Epithelial cell of esophagus (primary cell): Measurements from ENCODE around the gene EGFLAM.

Experiments used
- DNase-seq: peaks from one replicate; pipeline ENCODE4 v3.0.0; 2010; ENCODE audit warnings: low read depth
- H3K4me3 ChIP-seq: 2 replicates; pipeline ENCODE4 v1.5.1; 2011; ENCODE audit warnings: mild to moderate bottlenecking, low read length, control low read depth
- CTCF ChIP-seq: IDR thresholded peaks from 2 replicates; pipeline ENCODE4 v1.5.1; 2011; ENCODE audit warnings: low read depth, mild to moderate bottlenecking, low read length, control low read depth, inconsistent platforms; ENCODE audit not compliant: insufficient read depth; ENCODE audit errors: missing control alignments

The EGFLAM gene

DNA sequence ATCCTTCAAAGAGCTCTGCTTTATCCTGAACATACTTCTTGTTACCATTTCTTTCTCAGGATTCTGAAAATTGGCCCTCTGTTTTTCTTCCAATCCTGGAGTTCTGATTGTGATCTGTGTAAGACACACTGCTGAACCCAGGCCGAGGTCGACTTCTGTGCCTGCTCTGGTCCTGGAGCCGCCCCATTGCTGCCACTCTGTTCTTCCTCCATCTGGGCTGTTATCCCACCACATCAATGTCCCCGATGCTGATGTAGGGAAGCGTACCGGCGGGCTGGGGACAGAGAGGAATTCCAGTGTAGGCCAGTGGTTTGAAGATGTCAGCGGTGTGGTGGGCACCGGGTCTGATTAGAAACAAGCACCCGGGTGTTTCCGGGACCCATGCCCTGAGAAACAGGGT is 195.6 kb downstream of the EGFLAM start:
- H3K4me3 ChIP-seq, result no peak overlapping the region
- TF ChIP-seq CTCF, result no peak
- DNase-seq, result no peak

DNA sequence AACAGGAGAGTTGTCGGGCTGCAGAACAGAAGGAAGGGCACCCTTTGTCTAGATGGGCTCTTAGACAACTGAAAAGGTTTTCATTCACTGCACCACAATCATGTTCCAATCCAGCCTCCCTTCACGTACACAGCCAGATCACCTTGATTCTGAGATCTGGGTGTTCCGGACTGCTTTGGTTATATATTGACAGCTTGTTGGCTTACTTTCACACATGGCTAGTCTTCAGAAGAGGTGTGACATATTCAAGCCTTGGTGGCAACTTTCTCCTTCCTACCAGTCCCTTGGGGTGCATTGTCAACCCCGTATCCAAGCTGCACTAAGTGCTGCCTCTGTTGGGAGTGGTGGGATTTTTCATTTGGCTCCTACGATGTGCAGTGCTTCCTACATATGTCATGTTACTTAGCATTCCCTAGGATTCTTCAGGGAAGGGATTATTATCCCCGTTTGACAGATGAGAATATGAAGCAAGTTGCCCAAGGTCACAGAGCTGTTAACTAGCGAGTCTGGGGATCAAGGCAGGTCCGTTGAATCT is 197.5 kb downstream of the EGFLAM start:
- TF ChIP-seq CTCF, result no peak
- DNase-seq, result no peak
- no peak overlapping the region for H3K4me3 ChIP-seq

GRCh38 chr5:38456657-38457399 is 198.5 kb downstream of the EGFLAM start:
- DNase-seq, result peak; percentile 88
- no peak overlapping the region for H3K4me3 ChIP-seq
- no peak for TF ChIP-seq CTCF

DNA sequence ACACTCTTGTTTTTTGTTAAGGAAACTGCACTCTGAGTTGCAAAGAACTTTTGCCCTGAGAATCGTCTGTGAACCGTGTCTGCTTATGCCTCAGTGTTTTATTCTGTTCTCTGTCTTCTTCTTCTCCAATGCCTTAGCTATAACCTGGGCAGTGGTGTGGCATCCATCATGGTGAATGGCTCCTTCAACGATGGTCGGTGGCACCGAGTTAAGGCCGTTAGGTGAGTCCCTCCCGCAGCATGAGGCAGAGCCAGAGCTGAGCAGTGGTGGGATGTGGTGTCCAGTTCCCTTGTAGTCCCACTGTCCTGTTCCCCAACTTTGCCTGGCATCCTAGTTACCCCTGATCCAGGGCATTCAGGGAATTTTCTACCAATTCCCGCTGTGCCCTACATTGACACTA is 199.8 kb downstream of the EGFLAM start:
- no peak for TF ChIP-seq CTCF
- DNase-seq, result no peak
- no peak overlapping the region for H3K4me3 ChIP-seq

- DNase-seq, result peak; percentile 61
- no peak for TF ChIP-seq CTCF
These were observed 204.7 kb downstream of the EGFLAM start for GRCh38 chr5:38462976-38463633.

GRCh38 chr5:38463634-38464521 is 205.5 kb downstream of the EGFLAM start:
- no peak overlapping the region for H3K4me3 ChIP-seq
- DNase-seq, result peak; percentile 78
- TF ChIP-seq CTCF, result no peak

More at GRCh38 chr5:38462976-38463633, 204.7 kb downstream of the EGFLAM start:
- H3K4me3 ChIP-seq, result no peak overlapping the region
